Activated CD8-positive, alpha-beta memory T cell treated with anti-CD3 and anti-CD28 coated beads for 36 hours (primary cell): Measurements from ENCODE around the gene CACNA2D2. TPM values are rescaled to one million over a fixed set of nuclear protein-coding genes. Genes with fewer than 3 reads are reported as not detected.

Experiments used
- CTCF ChIA-PET: fragments of 350-600 bp; sonication (Branson Sonifier 250); formaldehyde crosslinking; loops from one replicate; lab custom pipeline; 2021; ENCODE audit warnings: antibody characterized with exemption; lab: Charles Lee
- POLR2A ChIA-PET: fragments of 350-600 bp; sonication (Branson Sonifier 250); formaldehyde crosslinking; loops from one replicate; lab custom pipeline; 2021; ENCODE audit warnings: antibody characterized with exemption; lab: Charles Lee
- total RNA-seq, 2 experiments: library from RNA; stranded (reverse); gene quantifications; one replicate each; pipeline ENCODE4 v1.2.3, GENCODE V29; 2021

The CACNA2D2 gene
- total RNA-seq, 2 experiments from 2014 or later, result 0.55 to 0.67 TPM

GRCh38 chr3:50350527-50351322, 152.7 kb downstream of the CACNA2D2 start, which contains the start of the genes CYB561D2 and NPRL2:
Gene CYB561D2 (plus strand): TSS chr3:50350862. CDS start chr3:50351434, 572 bp downstream.
Gene NPRL2 (minus strand): TSS chr3:50350775. CDS start chr3:50350652, 123 bp downstream.
- ChIA-PET POLR2A (interaction anchor here (0.5 to 4.1 kb wide), 13 partner anchors 8 to 410 kb away, joined by 3 to 28 read pairs (median 5); partner anchors contain the start of genes C3orf18, HYAL3, IFRD2 and NAA80), CTCF (interaction anchor here (1.1 to 5.1 kb wide), 5 partner anchors 9 to 192 kb away, joined by 3 to 35 read pairs (median 8); partner anchors contain the start of genes RASSF1 and TMEM115)

- ChIA-PET POLR2A (interaction anchor here (0.5 to 4.1 kb wide), 12 partner anchors 8 to 410 kb away, joined by 3 to 28 read pairs (median 5); partner anchors contain the start of genes C3orf18, HYAL3, IFRD2 and NAA80), CTCF (interaction anchor here (1.4 to 5.1 kb wide), 4 partner anchors 9 to 192 kb away, joined by 4 to 35 read pairs (median 9); partner anchors contain the start of genes RASSF1 and TMEM115)
Measured at GRCh38 chr3:50350213-50350526, 153.3 kb downstream of the CACNA2D2 start.

GRCh38 chr3:50347187-50347813, 156.1 kb downstream of the CACNA2D2 start:
- ChIA-PET POLR2A (interaction anchor here (1.3 to 1.5 kb wide), 2 partner anchors 10 to 48 kb away, joined by 3 to 18 read pairs; partner anchors contain the start of genes HYAL3 and NAA80), CTCF (interaction anchor here (0.6 to 5.1 kb wide), 17 partner anchors 10 to 1550 kb away, joined by 3 to 35 read pairs (median 4); partner anchors contain the start of gene C3orf18)

- POLR2A ChIA-PET, result interaction anchor here (0.7 kb wide), 1 partner anchor 1040 kb away, joined by 3 read pairs; the partner anchor contains the start of gene MANF
Measured at GRCh38 chr3:50345586-50346234, 157.7 kb downstream of the CACNA2D2 start, which contains the start of gene ZMYND10. Gene ZMYND10 (minus strand): TSS chr3:50345732. CDS start chr3:50345579, 153 bp downstream.

GRCh38 chr3:50345008-50345407, 158.4 kb downstream of the CACNA2D2 start:
- POLR2A ChIA-PET, result interaction anchor here (0.7 to 1.1 kb wide), 3 partner anchors 11 to 271 kb away, joined by 3 read pairs; no protein-coding TSS in a partner anchor
- CTCF ChIA-PET, result interaction anchor here (0.5 to 1.2 kb wide), 4 partner anchors 8 to 1666 kb away, joined by 3 to 4 read pairs (median 3); no protein-coding TSS in a partner anchor

More at GRCh38 chr3:50345586-50346234, 157.7 kb downstream of the CACNA2D2 start, which contains the start of gene ZMYND10:
- CTCF ChIA-PET, result interaction anchor here (0.9 to 5.1 kb wide), 4 partner anchors 8 to 204 kb away, joined by 3 to 35 read pairs (median 4); no protein-coding TSS in a partner anchor

- ChIA-PET POLR2A (no interaction called here), CTCF (interaction anchor here (0.6 to 0.9 kb wide), 2 partner anchors 226 to 259 kb away, joined by 3 to 4 read pairs; partner anchors contain the start of gene HEMK1)
Measured at GRCh38 chr3:50342813-50343633, 160.4 kb downstream of the CACNA2D2 start.

GRCh38 chr3:50341996-50342650, 161.3 kb downstream of the CACNA2D2 start:
- ChIA-PET CTCF (interaction anchor here (0.6 to 0.9 kb wide), 2 partner anchors 227 to 260 kb away, joined by 3 to 4 read pairs; partner anchors contain the start of gene HEMK1), POLR2A (interaction anchor here (1.0 kb wide), 1 partner anchor 8 kb away, joined by 5 read pairs; the partner anchor contains the start of genes CYB561D2 and NPRL2)

GRCh38 chr3:50341537-50341936, 161.9 kb downstream of the CACNA2D2 start:
- CTCF ChIA-PET, result interaction anchor here (1.0 to 1.2 kb wide), 4 partner anchors 14 to 201 kb away, joined by 3 read pairs; partner anchors contain the start of gene TUSC2
- POLR2A ChIA-PET, result interaction anchor here (1.0 to 1.9 kb wide), 5 partner anchors 9 to 269 kb away, joined by 5 to 20 read pairs (median 8); partner anchors contain the start of genes CYB561D2, HYAL3, NAA80 and NPRL2

GRCh38 chr3:50340448-50341329, 162.7 kb downstream of the CACNA2D2 start, which contains the start of gene RASSF1:
Gene RASSF1 (minus strand): TSS chr3:50340836. CDS start chr3:50340805, 31 bp downstream.
- CTCF ChIA-PET, result interaction anchor here (0.7 to 2.2 kb wide), 7 partner anchors 9 to 230 kb away, joined by 3 to 10 read pairs (median 3); partner anchors contain the start of genes CYB561D2, NPRL2 and TUSC2
- POLR2A ChIA-PET, result interaction anchor here (0.5 to 1.9 kb wide), 8 partner anchors 9 to 1643 kb away, joined by 3 to 20 read pairs (median 8); partner anchors contain the start of genes CYB561D2, HYAL3, NAA80 and NPRL2

- ChIA-PET POLR2A (interaction anchor here (1.1 to 1.9 kb wide), 5 partner anchors 8 to 270 kb away, joined by 7 to 20 read pairs (median 10); partner anchors contain the start of genes CYB561D2, HYAL3, NAA80 and NPRL2), CTCF (interaction anchor here (2.2 kb wide), 1 partner anchor 10 kb away, joined by 10 read pairs; the partner anchor contains the start of genes CYB561D2 and NPRL2)
Measured at GRCh38 chr3:50340147-50340447, 163.3 kb downstream of the CACNA2D2 start.

GRCh38 chr3:50339485-50340146, 163.8 kb downstream of the CACNA2D2 start:
- ChIA-PET POLR2A (interaction anchor here (1.8 to 3.2 kb wide), 3 partner anchors 11 to 270 kb away, joined by 8 to 28 read pairs (median 10); partner anchors contain the start of genes CYB561D2, HYAL3, NAA80 and NPRL2), CTCF (interaction anchor here (0.7 to 2.2 kb wide), 3 partner anchors 10 to 270 kb away, joined by 3 to 10 read pairs (median 4); partner anchors contain the start of genes CYB561D2 and NPRL2)

GRCh38 chr3:50338965-50339364, 164.5 kb downstream of the CACNA2D2 start:
- ChIA-PET CTCF (interaction anchor here (0.7 to 3.4 kb wide), 7 partner anchors 10 to 271 kb away, joined by 3 to 35 read pairs (median 4); partner anchors contain the start of genes CYB561D2, GNAI2 and NPRL2), POLR2A (interaction anchor here (0.7 to 3.6 kb wide), 5 partner anchors 11 to 277 kb away, joined by 6 to 28 read pairs (median 17); partner anchors contain the start of genes CYB561D2, HYAL3, NAA80 and NPRL2)

GRCh38 chr3:50337175-50337861, 166.1 kb downstream of the CACNA2D2 start:
- CTCF ChIA-PET, result interaction anchor here (0.5 to 3.4 kb wide), 10 partner anchors 8 to 404 kb away, joined by 3 to 35 read pairs (median 4); partner anchors contain the start of genes CYB561D2, GNAI2, HYAL3 and IFRD2
- POLR2A ChIA-PET, result interaction anchor here (0.6 to 3.6 kb wide), 23 partner anchors 9 to 274 kb away, joined by 3 to 28 read pairs (median 4); partner anchors contain the start of genes CISH, CYB561D2, GNAI2 and HEMK1
